Fibroblast of lung (primary cell): ENCODE measurements around the gene TMEM184B.

Experiments
- CTCF ChIP-seq, 2 donors: IDR thresholded peaks in 1 of 2; conservative IDR thresholded peaks in 1 of 2; 1 replicate in 1 of 2; 2 replicates in 1 of 2; pipeline ENCODE4 v1.5.1; 2011 to 2012; ENCODE audit warnings: low read length in 2 of 2, control low read depth in 1 of 2, inconsistent platforms in 1 of 2, low read depth in 1 of 2, mild to moderate bottlenecking in 1 of 2
- EZH2 ChIP-seq: IDR thresholded peaks from 2 replicates; pipeline ENCODE4 v1.5.1; 2012; ENCODE audit warnings: low read length, control low read depth, mild to moderate bottlenecking; ENCODE audit errors: missing control alignments

DNA sequence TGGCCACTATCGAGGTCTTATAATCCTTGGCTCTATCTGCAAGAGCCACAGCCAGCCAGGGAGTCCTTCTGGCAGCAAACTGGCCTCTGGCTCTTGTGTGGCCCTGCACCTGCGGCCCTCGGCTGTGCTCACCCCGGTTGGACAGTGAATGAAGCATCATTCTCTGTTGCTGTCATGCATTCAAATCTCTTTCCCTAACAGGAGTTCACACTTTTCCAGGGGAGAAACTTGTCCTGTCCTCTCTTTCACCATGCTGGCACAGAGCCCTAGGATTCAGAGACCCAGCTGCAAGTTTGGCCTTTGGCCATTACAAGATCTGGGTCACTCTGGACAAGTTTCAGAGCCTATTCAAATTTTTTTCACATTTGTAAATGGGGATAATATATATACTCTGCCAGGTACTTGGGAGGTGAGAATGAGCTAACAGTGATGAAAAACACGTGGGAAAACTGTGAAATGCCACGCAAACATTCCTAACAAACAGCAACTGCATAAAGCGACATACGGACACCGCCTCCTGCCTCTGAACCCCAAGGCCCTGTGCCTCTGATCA lies 34.2 kb downstream of the TMEM184B start:
- no peak for TF ChIP-seq CTCF (conservative IDR thresholded peaks at IDR 0.05 in 1 of 2, IDR thresholded peaks at IDR 0.05 in 1 of 2; ENCODE audit: low read depth in 1 of 2, low read length in 2 of 2)
- no peak for TF ChIP-seq EZH2
